Measurements from ENCODE around the gene NOTO. TPM values are rescaled to one million over a fixed set of nuclear protein-coding genes. Genes with fewer than 3 reads are reported as not detected.

NOTO gene
- total RNA-seq, 4 donors from 2014 or later = not detected

GRCh38 chr2:73214120-73215035 is 12.0 kb downstream of the NOTO start, which contains the start of gene SMYD5:
Gene SMYD5, plus strand, starts transcription at chr2:73214245. Its CDS starts 22 bp downstream, at chr2:73214267.
- peak; percentile 77 to 82 for DNase-seq
- peak within 1 kb of the TSS; percentile 29 to 88 (median 43) for H3K4me3 ChIP-seq (replicated peaks in 1 of 3)
- peak in 1 of 2 donors; percentile 44 for TF ChIP-seq POLR2A (IDR thresholded peaks at IDR 0.05)
- TF ChIP-seq CTCF (IDR thresholded peaks at IDR 0.05) = no peak
- no peaks in the 10 kb centered on the region for H3K9me3 ChIP-seq
- H3K27me3 ChIP-seq = no peaks in the 10 kb centered on the region
- peaks cover 12 to 17% of the 10 kb centered on the region in 2 donors for H3K4me1 ChIP-seq
- 0 to 1% methylated on average over 15 to 43 of the region's 64 CpGs for WGBS, 2 donors
- H3K36me3 ChIP-seq = no peaks in the 10 kb centered on the region
- H3K27ac ChIP-seq = peak within 1 kb of the TSS in 2 of 3 donors; percentile 41 to 52
- intact Hi-C loops (cut with DNase I) = no loop called here

GRCh38 chr2:73215254-73215653 is 12.9 kb downstream of the NOTO start:
- intact Hi-C loops (cut with DNase I) = no loop called here
- H3K9me3 ChIP-seq = no peaks in the 10 kb centered on the region
- 84 to 90% methylated on average over 4 of the region's 4 CpGs for WGBS, 2 donors
- no peak overlapping the region for H3K27ac ChIP-seq
- H3K4me1 ChIP-seq = peaks cover 12 to 17% of the 10 kb centered on the region in 2 donors
- H3K27me3 ChIP-seq = no peaks in the 10 kb centered on the region
- TF ChIP-seq CTCF (IDR thresholded peaks at IDR 0.05) (no peak), POLR2A (IDR thresholded peaks at IDR 0.05) (no peak)
- peaks cover 0 to 3% of the 10 kb centered on the region in 2 donors for H3K36me3 ChIP-seq
- no peak overlapping the region for H3K4me3 ChIP-seq (replicated peaks in 1 of 3)
- DNase-seq = no peak

- intact Hi-C loops (cut with DNase I) = no loop called here
- no peak for TF ChIP-seq CTCF (IDR thresholded peaks at IDR 0.05)
- no peak for TF ChIP-seq POLR2A (IDR thresholded peaks at IDR 0.05)
- H3K27ac ChIP-seq = no peak overlapping the region
- WGBS, 2 donors = 95 to 98% methylated on average over 5 of the region's 5 CpGs
- no peaks in the 10 kb centered on the region for H3K27me3 ChIP-seq
- DNase-seq = no peak
- no peak overlapping the region for H3K4me3 ChIP-seq (replicated peaks in 1 of 3)
- peaks cover 0 to 13% of the 10 kb centered on the region in 2 donors for H3K36me3 ChIP-seq
- H3K9me3 ChIP-seq = no peaks in the 10 kb centered on the region
- peaks cover 12 to 15% of the 10 kb centered on the region in 2 donors for H3K4me1 ChIP-seq
Measured at GRCh38 chr2:73217160-73217559, 14.8 kb downstream of the NOTO start.

- peaks cover 8 to 12% of the 10 kb centered on the region in 2 donors for H3K4me1 ChIP-seq
- peaks cover 0 to 14% of the 10 kb centered on the region in 2 donors for H3K36me3 ChIP-seq
- no peaks in the 10 kb centered on the region for H3K9me3 ChIP-seq
- no peak overlapping the region for H3K4me3 ChIP-seq (replicated peaks in 1 of 3)
- no peak for DNase-seq
- 94 to 96% methylated on average over 2 of the region's 2 CpGs for WGBS, 2 donors
- no peaks in the 10 kb centered on the region for H3K27me3 ChIP-seq
- intact Hi-C loops (cut with DNase I) = no loop called here
- no peak for TF ChIP-seq CTCF (IDR thresholded peaks at IDR 0.05)
- TF ChIP-seq POLR2A (IDR thresholded peaks at IDR 0.05) = no peak
- H3K27ac ChIP-seq = no peak overlapping the region
Measured at GRCh38 chr2:73217826-73218225, 15.5 kb downstream of the NOTO start.

- no peaks in the 10 kb centered on the region for H3K9me3 ChIP-seq
- TF ChIP-seq CTCF (IDR thresholded peaks at IDR 0.05) (no peak), POLR2A (IDR thresholded peaks at IDR 0.05) (no peak)
- DNase-seq = no peak
- intact Hi-C loops (cut with DNase I) = no loop called here
- H3K36me3 ChIP-seq = peaks cover 0 to 18% of the 10 kb centered on the region in 2 donors
- no peak overlapping the region for H3K4me3 ChIP-seq (replicated peaks in 1 of 3)
- peaks cover 8 to 12% of the 10 kb centered on the region in 2 donors for H3K4me1 ChIP-seq
- H3K27ac ChIP-seq = no peak overlapping the region
- H3K27me3 ChIP-seq = no peaks in the 10 kb centered on the region
Measured at GRCh38 chr2:73218298-73218697, 15.9 kb downstream of the NOTO start.
